ENCODE measurements around the gene VTI1A.

Gene VTI1A

DNA sequence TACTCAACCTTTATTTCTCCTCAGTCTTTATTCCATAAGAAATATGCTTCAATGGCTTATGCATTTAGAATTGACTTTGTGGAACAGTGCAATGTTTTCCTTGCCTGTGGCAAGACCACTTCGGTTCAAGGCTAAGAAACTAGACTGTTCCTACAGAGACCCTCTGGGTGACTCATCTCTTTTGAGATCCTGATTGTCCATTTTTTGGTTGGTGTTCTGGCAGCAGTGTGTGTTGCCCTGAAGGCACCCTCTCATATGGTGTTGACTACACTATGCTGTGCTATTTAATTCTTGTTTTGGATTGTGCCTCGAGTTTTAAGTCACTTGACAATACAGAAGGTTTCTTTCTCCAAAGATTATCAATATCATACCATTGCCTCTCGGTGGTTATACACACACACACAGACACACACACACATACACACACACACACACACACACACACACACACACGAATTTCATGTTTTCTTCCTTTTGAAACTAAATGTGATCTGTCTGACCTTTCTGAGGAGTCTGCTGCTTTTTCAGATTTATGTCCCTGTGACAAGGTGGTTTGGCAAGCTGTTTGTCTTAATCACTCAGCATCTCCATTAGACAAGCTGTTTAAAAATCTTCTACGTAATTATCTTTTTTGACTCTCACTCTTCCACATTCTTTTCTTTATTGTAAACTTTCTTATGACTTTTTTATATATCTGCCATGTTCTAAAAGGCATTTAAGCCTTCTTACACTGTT is 187.2 kb downstream of the VTI1A start:
- DNase-seq (ENCODE audit: low spot score) (no peak), FAIRE-seq (no peak)

DNA sequence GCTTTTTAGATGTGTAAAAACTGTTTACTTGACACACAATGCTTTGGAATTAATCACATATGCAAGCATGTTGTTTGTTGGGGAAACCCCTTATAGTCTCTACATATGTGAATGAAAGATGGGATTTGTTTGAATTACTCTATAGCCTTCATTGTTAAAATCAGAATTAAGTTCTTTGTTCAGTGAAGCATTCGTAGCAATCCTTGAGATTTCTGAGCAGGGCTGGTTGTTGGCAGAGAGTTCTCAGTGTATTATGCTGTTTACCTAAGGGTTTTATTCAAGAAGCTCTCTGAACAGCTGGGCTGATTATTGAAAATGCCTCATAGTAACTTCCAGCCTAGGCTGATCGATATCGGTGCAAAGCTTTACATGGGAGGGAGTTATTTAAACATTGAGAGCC is 190.9 kb downstream of the VTI1A start:
- no peak for FAIRE-seq

DNA sequence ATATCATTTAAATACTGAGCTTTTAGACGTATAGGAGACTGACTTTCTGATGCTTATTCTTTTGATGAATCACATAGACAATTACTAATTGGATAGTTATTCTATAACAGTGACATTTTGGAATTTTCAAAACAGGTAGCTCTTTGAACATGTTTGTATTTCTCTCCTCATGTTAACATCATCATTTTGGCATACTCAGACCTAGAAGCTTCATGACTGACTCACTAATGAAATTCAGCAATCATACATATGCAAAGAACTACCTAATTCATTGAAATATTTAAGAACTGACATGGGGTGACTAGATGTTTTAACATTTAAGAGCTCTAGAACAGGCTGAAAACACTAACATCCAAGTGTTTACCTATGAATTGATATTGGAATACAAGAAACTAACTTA is 192.3 kb downstream of the VTI1A start:
- DNase-seq (ENCODE audit: low spot score) (no peak), FAIRE-seq (no peak)

More for the DNA sequence above, 190.9 kb downstream of the VTI1A start:
- no peak for DNase-seq (ENCODE audit: low spot score)

DNA sequence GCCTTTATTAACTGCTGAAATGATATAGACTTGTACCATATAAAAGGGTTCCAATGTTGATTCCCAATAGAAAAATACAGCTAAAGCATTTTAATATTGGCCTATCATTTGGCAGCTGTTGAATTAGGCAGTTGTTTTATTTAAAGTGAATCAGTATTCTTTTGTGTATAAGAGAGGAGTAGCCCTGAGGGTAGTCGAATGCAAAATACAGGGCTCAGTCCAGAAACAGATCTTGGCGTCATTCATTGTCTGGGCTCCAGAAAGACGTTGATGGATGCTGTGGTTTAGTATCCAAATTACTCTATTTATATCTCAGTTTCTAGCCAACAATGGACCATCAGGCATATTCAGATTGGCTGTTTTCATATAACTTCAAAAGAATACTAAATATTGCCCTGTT is 193.6 kb downstream of the VTI1A start:
- FAIRE-seq (no peak), DNase-seq (ENCODE audit: low spot score) (no peak)

DNA sequence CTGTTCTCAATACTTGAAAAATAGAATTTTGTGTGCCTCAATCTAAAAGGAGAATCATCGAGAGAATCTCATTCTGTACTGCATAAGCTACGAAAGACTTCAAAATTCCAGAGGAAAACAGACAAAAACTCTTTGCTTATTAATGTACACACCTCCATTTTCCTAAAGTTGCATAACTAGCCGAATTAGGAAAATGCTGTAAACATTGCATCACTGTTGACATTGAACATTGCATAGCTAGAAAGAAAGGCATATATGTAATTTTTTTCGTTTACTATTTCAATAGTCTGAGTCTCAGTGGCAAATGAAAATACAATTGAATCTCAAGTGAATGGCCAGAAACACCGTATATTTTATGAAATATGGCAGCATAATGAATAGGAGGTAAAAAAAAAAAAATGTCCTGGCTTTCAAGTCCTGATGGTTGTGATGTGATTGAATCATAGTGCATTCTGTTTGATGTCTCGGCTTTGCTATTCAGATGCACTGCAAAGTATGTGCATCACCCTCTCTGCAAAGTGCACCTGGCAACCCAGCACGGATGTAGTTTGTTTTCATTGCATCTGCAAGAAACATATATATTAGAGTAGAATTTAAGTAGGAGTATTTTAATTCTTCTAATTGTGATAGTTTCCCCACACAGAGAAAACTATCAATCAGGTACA is 196.7 kb downstream of the VTI1A start:
- no peak for FAIRE-seq
- no peak for DNase-seq (ENCODE audit: low spot score)

DNA sequence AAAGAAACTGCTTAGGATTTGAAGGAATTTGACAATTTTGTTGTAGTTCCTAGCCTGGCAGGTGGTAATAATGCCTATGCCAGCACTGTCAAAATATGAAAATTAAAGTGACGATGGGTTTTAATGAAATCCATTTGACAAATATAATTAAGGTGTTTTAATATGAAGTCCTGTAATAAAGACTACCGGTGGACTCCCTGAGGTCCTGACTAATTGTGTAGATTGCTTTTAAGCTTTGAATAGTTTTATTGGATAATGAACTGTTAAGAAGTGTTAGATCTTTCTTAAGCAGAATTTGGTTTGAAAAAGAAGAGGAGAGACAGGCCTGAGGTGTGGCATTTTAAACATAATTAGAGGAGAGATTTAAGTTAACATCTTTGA is 197.2 kb downstream of the VTI1A start:
- no peak for DNase-seq (ENCODE audit: low spot score)
- FAIRE-seq, result no peak

DNA sequence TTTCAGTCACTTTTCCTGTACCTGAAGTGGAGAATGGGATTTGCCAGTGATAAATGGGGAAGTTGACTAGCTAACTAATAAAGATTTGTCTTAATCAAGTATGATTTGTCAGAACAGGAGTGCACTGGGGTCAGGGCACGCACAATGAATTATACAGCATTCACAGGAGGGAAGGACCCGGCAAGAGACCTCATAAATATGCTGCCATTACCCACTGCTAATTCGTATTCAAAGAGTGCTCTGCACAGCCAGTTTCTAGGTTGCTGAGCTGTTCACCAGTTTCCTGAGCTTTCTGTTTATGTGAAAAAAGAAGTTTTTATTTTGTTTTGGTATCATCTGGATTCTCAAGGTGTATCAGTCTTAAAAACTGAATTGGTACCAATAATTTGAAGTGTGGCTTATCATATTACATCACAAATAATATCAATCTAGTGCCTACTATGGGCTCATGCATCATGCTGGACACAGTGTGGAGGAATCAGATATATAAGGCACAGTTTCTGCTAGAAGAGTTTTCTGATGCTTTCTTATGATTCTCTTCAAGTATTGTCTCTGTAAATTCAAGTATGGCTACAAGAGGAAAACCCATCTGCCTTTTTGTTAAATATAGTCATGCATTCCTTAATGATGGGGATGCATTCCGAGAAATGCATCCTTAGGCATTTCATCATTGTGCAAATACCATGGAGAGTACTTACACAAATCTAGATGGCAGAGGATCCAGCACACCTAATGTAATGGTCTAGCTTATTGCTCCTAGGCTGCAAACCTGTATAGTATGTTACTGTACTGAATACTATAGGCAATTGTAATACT is 202.2 kb downstream of the VTI1A start:
- DNase-seq (ENCODE audit: low spot score) (no peak), FAIRE-seq (no peak)

DNA sequence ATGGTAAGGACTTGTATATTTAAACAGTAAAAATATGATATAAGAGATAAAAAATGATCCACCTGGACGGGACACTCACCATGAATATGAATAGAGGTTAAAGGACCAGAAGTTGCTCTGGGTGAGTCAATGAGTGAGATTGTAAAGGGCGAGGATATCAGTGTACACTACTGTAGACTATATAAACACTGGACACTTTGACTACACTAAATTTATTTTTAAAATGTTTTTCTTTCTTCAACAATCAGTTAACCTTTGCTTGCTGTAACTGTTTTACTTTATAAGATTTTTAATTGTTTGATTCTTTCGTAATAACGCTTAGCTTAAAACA is 202.8 kb downstream of the VTI1A start:
- no peak for FAIRE-seq
- DNase-seq (ENCODE audit: low spot score), result no peak

DNA sequence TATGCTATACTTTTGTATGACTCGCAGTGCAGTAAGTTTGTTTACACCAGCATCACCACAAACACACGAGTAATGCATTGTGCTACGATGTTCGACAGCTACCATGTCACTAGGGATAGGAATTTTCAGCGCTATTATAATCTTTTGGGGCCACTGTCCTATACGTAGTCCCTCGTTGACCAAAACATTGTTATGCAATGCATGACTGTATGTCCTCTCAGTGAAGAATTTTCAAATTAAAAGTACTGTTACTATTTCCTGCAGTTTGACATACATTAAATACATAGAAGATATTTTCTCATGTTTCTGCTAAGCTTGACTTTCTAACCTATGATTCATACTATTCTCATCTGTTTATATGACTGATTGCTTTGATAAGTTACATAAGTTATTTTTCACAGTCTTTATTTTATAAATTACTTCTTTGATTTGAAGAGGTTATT is 203.6 kb downstream of the VTI1A start:
- FAIRE-seq (peak; percentile 40), DNase-seq (ENCODE audit: low spot score) (no peak)

DNA sequence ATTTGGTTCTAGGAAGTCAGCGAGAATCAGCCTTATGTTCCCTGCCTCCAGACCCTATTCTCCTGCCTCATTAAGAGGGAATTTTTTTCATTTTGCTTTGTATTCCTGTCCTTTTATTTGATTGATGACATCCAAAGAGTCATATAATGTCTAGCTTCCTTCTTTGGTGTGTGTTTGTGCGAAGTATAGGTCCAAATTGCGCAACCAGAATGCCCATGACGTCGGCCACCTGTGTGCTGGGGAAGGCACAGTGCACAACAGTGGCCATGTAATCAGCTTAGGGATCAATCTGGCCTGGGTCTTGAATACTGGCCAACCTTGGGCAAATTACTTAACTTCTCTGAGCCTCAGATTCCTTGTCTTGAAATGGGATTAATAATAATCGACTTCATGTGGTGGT is 206.2 kb downstream of the VTI1A start:
- FAIRE-seq (no peak), DNase-seq (ENCODE audit: low spot score) (no peak)

DNA sequence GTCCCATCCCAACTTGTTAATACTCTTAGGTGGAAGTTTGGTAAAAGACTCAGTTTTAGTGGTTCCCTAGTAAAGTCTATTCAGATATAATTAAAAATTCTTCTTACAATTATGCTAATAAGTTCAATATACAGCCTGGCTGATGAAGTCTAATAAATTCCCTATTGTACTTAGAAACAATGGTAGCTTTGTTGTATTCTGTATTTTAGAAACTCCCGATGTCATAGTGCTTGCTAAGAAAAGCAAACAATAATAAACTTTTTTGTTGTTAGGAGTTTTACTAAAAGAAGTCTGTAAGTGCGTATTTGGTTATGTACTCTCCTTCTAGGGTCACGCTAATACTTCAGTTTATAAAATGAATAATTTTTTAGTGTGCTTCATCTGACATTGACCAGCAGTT is 206.8 kb downstream of the VTI1A start:
- FAIRE-seq (no peak), DNase-seq (ENCODE audit: low spot score) (no peak)

DNA sequence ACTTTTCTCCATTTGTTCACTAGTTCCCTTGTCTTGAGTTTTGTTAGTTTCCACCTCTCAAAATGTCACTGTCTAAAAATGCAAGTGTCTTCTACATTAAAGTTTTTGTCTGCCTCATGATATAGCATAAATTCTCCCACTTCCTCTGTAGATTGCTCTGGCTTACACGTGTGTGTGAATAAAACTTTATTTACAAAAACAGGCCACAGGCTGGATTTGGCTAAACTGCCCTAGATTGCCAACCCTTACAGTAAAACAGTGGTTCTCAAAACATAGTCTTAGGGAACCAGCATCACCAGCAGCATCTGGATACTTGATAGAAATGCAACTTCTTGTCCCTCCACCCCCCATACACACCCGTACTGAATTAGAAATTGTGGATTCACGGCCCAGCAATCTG is 207.8 kb downstream of the VTI1A start:
- DNase-seq (ENCODE audit: low spot score) (no peak), FAIRE-seq (no peak)

DNA sequence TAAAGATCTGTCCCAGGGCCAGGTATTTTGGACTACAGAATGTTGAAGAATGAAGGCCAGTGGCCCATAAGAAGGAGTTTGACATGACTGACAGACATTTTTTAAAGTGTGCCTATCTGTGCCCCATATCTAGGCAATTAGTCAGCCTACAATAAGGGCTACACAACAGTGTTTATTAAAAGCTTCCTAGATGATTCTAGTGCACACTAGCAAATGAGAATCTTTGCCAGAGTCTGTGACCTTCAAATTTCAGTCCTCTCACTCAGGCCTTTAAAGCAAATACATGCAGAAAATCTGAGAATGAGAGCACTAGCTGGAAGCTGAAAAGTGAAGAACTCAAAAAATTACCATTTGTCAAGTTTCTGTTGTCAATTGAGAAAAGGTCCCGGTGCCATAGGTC is 208.7 kb downstream of the VTI1A start:
- FAIRE-seq, result no peak
- no peak for DNase-seq (ENCODE audit: low spot score)

DNA sequence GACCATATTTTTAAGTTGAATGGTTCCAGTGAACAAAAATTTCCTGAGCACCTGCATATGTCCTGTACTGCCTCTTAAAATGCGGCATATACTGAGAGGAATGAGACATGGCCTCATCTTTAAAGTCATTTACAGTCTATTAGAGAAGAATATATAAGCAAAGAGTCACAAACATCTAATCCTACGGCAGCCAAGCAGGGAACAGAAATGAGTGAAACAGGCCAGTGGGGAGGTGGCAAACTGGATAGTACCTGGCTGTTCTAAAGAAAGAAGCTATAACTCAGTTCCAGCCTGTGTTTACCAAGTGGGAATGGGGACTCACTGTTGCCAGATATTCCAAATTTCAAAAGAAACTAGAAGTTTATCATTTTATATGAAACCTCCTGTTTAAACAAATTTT is 211.4 kb downstream of the VTI1A start:
- no peak for FAIRE-seq
- DNase-seq (ENCODE audit: low spot score), result no peak

DNA sequence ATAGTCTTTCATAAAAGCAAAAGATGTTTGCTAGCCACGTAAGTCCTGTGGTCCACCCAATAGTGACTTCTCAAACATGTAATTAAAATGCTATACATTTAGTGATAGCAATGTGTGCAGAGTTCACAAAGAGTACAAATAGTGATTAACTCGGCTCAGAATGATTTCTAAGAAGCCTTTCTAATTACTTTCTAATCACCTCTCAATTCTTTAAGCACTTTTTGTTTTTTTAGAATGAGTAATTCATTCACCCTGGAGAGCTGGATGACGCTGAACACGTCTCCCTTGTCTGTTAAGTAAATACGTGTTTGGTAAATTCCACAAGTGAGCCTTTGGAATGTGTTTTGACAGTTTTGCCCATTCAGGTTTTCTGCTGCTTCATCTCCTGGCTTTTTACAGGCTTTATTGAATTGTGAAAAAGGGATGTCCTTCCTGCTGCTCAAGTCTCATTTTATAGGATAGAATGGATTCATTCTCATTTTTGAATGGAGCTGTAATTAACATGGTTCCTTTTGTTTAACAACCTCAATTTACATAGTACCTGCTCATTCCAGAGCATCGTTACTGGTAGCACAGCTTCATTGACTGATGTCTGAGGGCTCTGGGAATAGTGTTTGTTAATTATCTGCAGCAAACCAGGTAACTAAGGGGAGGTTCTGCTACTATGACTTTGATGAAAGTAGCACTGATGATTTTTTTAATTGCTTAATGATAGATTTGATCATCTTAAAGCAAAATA is 212.1 kb downstream of the VTI1A start:
- FAIRE-seq, result no peak
- DNase-seq (ENCODE audit: low spot score), result no peak

DNA sequence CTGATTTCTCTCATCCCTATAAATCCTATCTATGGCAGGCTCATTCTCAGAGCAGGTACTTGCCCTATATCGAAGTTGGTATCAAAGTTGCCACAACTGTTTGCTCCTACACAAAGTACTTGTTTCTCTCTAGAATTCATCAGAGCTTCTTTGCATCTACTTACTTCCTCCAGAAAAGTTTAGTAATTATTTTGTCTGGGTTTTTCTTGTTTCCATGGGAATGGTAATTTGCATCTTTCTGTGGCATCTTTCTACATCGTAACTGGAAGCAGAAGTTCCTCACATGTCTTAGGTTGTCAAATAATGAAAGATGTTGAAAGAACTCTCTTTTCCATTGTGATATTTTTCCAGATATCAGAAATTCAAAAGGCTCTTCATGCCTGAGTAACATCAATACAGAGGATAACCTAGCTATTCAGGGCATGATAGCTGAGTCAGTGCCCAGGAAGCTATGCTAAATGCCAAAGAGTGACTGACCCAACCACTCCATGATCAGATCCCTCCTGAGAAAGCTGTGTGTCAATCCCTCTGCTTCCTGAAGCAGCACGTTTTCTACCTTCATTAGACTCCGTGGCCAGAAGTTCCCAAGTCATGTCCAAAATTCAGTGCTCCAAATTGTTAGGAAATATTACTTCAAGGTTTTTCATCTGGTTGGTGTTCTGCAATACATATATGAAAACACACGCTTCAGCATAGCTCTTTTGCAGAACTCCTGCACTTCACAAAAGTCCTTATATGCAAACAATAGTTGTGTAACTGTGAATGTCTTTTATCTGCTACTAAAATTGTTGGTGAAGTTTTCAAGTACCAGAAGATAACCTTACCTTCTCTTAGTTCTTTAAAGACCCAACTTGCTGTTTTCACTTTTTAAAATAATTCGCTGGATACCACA is 216.5 kb downstream of the VTI1A start:
- FAIRE-seq (no peak), DNase-seq (ENCODE audit: low spot score) (peak; percentile 26)

DNA sequence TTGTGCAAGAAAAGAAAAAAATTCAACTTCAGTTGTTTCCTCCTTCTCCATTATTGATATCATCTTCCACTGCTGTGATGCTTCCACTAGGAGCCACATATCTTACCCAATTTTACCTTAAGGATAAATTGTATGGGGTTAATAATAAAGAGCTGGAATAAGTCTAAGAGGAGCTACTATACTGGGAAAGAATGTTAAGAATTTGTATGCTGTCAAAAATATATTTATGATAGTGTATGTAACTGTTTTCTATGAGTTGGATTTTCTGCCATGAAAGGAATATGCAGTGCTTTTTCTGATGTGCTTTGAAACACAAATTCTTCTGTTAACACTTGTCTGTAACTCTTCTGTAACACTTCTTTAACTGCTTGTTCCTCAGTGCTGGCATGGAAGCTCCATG is 219.1 kb downstream of the VTI1A start:
- FAIRE-seq (no peak), DNase-seq (ENCODE audit: low spot score) (no peak)

DNA sequence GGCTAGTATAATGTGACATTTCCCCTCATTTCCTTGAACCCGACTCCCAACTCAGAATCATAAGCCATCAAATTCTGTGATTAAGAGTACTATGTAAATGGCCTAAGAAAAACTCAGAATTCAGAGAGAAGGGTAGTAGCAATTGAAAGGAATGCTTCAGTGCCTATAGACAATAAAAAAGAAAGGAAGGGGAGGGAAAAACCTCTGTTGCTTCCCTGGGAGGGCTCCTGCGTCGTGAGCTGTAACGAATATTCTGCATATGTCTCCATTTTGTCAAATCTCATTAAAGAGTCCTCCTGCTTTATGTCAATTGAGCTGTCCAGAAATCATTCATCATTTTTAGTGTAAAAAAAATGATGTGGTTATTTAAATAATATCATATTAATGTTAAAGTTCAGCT is 223.0 kb downstream of the VTI1A start:
- FAIRE-seq, result no peak

DNA sequence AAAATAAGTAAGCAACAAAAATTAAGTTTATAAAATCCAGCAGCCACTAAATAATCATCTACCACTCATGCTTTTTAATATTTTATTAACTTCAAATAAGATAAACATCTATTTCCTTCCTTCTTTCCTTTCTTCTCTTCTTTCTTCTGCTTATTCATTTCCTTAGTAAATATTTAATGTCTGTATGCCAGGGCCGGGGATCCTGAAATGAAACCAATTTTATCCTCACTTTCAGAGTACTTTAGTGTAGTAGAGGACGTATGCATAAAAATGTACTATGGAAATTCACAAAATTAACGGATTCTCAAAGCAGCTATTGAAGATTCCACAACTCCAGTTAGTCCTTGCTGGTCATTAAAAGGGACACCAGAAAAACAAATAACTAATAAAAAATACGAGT is 224.7 kb downstream of the VTI1A start:
- DNase-seq (ENCODE audit: low spot score), result no peak
- no peak for FAIRE-seq

More for the DNA sequence above, 223.0 kb downstream of the VTI1A start:
- no peak for DNase-seq (ENCODE audit: low spot score)

DNA sequence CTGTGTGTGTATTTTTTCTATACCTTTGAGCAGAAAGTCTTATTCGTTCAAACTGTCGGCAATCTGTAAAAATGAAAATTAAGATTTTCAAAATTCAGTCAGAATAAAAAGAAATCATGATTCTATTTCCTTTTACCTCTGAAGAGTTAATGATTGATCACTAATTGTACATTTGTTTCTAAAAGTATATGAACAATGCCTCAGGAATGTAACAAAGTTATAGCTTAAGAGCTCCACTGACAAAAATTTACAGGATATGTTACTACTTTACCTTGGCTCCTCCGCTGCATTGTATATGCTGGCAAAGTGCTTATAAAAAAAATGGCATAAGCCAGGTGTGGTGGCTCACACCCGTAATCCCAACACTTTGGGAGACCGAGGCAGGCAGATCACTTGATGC is 225.7 kb downstream of the VTI1A start:
- no peak for FAIRE-seq

DNA sequence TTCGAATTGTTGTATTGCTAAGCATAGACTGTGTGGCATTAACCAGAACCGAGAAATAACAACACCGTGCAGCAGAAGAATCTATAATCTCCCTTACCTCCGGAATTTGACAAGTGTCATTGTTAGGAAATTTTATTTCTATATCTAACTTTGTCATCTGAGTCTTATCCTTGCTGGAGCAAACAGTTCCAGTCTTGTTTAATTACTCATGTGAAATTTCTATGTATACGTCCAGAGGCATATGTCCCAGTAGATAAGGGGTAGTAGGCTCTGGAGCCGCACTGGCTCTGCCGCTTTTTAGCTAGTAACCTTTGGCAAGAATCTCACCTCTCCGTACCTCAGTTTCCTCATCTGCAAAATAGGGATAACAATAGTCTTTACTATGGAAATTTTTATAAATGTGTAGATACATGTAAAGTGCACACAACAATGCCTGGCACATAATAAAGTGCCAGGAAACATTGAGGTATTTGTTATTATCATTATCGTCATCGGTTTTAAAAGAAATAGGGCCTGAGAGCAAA is 228.6 kb downstream of the VTI1A start:
- FAIRE-seq, result no peak

More for the DNA sequence above, 225.7 kb downstream of the VTI1A start:
- no peak for DNase-seq (ENCODE audit: low spot score)

More for the DNA sequence above, 228.6 kb downstream of the VTI1A start:
- DNase-seq (ENCODE audit: low spot score), result no peak
